ENCODE results near the gene FAF1.

- no peak for TF ChIP-seq POLR2A (IDR thresholded peaks at IDR 0.05; ENCODE audit: low read length)
- TF ChIP-seq GATA1 (IDR thresholded peaks at IDR 0.05; ENCODE audit: low read depth, low read length): no peak
Observed at GRCh38 chr1:50973875-50974617, 14.0 kb upstream of the FAF1 start.
